Activated naive CD4-positive, alpha-beta T cell (primary cell): ENCODE measurements around the gene LDLR.
A peak's percentile ranks its signal among the peaks of the same experiment; 100 is the strongest.

ENCODE experiments used
- DNase-seq, 4 experiments: peaks; one replicate each; lab custom pipeline; 2025; lab: John Stamatoyannopoulos, UW

LDLR gene

DNA sequence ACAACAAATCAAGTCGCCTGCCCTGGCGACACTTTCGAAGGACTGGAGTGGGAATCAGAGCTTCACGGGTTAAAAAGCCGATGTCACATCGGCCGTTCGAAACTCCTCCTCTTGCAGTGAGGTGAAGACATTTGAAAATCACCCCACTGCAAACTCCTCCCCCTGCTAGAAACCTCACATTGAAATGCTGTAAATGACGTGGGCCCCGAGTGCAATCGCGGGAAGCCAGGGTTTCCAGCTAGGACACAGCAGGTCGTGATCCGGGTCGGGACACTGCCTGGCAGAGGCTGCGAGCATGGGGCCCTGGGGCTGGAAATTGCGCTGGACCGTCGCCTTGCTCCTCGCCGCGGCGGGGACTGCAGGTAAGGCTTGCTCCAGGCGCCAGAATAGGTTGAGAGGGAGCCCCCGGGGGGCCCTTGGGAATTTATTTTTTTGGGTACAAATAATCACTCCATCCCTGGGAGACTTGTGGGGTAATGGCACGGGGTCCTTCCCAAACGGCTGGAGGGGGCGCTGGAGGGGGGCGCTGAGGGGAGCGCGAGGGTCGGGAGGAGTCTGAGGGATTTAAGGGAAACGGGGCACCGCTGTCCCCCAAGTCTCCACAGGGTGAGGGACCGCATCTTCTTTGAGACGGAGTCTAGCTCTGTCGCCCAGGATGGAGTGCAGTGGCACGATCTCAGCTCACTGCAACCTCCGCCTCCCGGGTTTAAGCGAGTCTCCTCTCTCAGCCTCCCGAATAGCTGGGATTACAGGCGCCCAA, at the start of gene LDLR:
TSS of gene LDLR (plus strand) at position 210 of the 760 bp plus-strand sequence. CDS start at position 296, 86 bp downstream.
- DNase-seq = peak; percentile 23 to 62 (median 38)

DNA sequence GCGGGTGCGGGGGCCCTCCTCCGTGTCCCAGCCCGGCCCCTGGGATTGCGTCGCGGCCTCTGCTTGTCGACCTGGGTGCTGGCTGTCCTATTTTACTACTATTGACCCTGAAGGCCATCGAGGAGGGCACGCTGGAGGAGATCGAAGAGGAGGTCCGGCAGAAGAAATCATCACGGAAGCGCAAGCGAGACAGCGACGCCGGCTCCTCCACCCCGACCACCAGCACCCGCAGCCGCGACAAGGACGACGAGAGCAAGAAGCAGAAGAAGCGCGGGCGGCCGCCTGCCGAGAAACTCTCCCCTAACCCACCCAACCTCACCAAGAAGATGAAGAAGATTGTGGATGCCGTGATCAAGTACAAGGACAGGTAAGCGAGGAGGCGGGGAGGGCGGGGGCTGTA, 48.1 kb upstream of the LDLR start:
- no peak for DNase-seq

DNA sequence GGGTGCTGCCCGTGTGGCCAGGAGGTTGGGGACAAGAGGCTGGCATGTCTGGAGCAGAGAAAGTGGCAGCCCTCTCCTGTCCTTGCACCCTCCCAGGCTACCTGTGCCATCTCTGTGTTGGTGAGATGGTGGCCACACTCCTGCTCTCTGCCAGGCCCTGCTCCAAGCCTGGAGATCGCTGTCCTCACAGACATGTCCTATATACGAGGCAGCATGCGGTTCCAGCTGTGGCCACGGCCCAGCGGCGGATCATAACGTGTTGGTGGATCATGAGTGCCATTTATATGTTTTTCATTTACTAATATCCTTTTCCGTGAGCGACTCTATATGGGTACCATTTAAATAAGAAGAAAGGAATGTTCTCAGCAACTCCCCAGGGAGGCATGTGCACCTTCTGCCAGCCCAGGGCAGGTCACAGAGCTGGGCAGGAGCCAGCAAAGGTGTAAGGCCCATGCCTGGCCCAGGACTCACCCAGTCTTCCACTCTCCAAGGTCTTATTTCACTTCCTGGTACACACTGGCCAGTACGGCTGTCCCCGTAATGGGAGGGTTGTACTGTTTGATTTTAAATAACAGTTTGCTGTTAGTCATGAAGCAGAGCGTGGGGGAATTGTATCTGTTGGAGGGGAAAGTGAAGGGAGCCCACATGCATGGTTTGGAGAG, 47.2 kb upstream of the LDLR start:
- no peak for DNase-seq

DNA sequence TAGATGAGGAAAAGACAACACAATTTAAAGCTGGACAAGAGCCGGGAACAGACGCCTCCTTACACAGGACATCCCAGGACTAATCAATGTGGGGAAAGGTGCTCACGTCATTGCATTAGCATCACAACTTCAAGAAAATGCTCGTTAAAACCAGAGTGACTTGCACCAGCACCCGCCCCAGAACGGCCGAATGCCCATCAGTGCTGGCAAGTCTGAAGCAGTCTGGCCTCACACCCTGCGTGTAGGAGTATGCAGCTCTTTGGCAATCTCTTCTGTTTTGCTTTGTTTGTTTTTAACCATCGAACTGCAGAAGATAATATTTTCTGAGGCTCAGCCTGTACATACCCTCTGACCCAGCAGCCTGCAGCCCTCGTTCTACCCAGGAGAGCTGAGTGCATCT, 44.8 kb upstream of the LDLR start:
- DNase-seq = no peak

DNA sequence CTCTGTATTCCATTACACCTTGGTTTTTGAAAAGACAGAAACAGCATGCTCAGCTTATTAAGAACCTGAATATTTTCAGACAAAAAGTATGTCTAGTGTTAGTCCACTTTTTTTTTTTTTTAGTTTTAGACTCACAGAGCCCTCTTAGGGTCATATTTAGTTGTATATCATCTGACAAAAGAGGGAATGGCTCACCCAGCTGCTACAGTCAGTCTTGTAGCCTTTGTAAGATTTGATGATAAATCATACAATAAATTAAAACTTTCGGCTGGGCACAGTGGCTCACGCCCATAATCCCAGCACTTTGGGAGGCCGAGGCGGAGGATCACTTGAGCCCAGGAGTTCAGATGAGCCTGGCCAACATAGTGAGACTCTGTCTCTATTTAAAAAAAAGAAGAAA, 43.7 kb upstream of the LDLR start:
- DNase-seq = no peak

DNA sequence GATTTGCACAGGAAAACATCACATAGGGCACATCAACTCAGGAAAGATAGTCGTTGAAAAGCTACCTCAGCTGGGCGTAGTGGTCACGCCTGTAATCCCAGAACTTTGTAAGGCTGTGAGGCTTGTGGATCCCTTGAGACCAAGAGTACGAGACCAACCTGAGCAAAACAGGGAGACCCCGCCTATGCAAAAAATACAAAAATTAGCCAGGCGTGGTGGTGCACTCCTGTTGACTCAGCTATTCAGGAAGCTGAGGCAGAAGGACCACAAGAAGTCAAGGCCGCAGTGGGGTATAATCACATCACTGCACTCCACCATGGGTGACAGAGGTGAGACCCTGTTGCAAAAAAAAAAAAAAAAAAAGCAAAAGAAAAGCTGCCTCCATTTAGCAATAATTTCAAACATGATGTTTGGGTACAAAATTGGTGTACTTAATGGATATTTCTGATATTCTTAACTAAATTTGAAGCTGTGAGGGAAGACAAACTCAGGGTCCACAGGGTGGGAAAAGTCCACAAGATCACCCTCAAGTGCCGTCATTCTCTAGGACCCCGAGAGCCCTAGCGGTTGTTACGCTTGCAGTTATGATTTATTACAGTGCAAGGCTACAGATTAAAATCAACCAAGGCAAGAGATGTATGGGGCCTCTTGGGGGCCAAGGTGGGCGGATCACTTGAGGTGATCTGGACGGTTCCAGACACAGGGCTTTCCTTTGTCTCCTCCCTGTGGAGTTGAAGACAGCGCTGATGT, 42.5 kb upstream of the LDLR start:
- DNase-seq = no peak

DNA sequence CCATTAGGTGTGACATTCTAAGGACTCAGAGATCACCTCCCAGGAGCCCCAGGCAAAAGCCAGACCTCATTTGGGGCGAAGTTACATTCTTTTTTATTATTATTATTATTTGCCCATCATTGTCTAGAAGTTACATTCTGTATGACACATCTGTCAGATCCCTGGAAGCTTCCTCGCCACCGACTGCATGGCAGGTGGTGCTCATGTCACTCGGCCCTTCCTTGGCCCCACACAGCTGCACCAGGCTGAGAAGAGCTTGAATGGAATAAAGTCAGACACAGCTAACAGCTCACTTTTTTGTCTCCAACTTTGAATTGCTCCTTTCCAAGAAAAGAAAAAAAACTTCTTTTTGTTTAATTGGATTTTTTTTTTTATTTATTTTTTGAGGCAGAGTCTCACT, 41.4 kb upstream of the LDLR start:
- DNase-seq = no peak

DNA sequence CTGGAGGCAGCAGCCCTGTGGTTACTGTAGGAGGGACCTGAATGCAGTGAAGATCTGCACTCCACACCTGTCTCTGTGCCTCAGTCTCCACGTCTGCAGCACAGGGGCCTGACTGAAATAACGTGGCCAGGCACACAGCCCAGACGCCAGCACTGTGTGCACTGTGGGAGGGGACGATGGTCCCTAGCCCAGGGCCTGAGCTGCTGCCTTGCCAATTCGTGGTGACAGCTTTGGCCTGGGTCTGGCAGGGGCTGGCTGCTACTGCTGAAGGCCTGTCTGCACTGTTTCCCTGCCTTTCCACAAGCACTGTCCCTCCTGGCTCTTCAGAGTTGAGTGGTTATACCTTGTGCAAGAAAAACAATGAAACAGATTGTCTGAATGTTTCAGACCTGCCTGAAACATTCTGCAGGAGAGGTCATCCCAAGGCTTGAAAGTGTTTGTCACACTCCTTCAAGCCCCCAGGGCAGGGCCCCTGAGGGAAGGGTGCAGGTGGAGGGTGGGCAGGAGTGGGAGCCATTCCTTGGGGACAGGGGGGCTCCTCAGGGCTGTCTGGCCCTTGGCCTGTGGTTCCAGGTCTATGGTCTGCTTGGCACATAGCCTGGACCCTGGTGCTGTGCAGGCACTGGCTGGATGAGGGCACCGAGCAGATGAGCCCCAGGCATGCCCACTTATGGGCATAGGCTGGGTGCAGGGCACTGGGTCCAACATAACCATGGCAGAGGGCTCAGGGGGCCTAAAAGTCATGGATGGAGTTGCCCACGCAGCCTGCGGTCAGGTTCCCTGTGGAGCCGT, 38.7 kb upstream of the LDLR start:
- DNase-seq = no peak

DNA sequence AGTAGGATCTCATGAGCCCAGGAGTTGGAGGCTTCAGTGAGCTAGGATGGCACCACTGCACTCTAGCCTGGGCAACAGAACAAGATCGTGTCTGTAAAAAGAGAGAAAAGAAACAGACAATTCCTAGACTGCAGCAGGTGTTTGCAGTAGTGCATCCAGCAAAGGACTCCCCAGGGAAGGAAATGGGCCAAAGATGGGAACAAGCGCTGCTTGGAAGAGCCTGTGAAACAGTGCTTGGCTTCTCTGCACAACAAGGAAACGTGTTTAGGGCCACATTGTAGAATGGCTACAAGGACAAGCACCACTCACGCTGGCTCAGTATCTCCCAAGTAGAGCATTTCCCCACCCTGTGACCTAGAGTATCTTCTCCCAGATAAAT, 35.5 kb upstream of the LDLR start:
- no peak for DNase-seq

DNA sequence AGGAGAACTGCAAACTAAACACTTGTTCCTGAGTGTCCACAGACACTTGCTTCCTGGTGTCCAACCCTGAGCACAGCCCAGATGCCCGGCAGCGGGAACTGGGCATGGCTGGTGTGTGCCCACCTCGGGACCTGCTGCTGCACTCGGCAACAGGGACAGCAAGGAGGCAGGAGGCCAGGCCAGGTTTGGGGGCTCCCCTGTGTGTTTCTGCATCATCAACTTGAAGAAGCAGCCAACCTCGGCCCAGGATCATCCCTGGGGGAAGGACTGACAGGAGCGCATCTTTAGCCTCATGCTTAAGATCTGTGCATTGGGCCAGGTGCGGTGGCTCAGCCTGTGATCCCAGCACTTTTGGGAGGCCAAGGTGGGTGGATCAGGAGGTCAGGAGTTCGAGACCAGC, 35.1 kb upstream of the LDLR start:
- DNase-seq = no peak

DNA sequence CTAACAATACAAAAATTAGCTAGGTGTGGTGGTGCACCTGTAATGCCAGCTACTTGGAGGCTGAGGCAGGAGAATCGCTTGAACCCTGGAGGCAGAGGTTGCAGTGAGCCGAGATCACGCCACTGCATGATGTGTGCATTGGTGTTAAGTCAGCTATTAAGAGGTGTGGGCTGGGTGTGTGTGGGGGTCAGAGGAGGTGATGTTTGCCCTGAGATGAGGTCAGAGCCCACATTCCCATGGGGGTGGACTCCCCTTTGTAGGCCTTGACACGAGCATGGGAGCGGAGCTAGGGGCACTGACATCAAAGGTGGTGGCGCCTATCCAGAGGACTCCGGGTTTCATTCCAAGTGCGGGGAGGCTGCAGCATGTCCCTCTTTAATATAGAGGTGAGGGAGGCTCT, 34.6 kb upstream of the LDLR start:
- no peak for DNase-seq

DNA sequence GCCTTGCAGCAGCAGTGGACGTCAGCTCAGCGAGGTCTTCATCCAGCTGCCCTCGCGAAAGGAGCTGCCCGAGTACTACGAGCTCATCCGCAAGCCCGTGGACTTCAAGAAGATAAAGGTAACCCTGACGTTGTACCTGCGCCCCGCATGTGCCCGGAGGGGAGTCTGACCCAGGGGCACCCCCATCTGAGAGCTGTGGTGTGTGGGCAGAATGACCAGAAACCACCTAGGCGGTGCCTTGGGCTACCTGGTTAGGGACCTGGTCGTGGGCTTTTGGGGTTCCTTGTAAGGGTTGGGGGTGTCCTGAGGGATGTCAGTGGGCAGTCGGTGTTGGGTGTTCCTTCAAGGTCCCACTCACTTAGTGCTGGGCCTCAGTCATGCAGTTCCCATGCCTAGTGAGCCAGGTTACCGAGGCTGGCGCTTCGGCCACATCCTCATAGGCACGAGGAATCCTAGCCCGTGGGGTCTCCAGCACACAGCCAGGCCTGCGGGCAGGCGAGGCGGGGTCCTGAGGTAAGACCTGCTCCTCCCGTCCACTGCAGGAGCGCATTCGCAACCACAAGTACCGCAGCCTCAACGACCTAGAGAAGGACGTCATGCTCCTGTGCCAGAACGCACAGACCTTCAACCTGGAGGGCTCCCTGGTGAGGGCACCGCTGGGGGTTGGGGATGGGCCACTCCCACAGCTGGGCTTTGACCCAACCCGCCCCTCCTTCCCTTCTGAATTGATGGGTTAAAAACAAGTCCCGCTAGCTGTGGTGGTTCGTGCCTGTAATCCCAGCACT, 30.8 kb upstream of the LDLR start:
- no peak for DNase-seq

DNA sequence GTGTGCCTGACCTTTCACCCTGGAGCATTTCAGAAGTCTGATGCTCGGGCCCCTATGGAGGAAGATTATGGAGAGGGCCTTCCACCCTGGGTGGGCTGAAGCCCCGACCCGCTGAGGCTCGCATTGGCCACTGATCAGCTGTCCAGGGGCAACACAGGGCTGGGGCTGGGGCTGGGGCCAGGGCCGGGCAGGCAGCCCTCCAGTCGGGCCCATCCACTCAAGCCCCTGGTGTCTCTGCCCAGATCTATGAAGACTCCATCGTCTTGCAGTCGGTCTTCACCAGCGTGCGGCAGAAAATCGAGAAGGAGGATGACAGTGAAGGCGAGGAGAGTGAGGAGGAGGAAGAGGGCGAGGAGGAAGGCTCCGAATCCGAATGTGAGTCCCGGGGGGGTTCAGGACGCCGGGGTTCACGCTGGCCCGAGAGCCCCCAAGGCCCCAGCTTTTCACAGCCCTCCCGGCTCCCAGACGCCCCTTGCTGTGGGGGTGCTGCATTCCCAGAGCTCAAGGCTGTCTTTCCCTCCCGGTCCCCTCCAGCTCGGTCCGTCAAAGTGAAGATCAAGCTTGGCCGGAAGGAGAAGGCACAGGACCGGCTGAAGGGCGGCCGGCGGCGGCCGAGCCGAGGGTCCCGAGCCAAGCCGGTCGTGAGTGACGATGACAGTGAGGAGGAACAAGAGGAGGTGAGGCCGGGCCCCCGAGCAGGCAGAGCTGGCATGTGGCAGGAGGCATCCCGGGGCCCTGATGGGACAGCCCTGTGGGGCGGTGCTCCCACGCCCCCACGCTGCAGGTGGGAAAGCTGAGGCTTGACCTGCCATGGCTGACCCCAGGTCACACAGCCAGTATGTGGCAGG, 29.5 kb upstream of the LDLR start:
- DNase-seq = no peak

DNA sequence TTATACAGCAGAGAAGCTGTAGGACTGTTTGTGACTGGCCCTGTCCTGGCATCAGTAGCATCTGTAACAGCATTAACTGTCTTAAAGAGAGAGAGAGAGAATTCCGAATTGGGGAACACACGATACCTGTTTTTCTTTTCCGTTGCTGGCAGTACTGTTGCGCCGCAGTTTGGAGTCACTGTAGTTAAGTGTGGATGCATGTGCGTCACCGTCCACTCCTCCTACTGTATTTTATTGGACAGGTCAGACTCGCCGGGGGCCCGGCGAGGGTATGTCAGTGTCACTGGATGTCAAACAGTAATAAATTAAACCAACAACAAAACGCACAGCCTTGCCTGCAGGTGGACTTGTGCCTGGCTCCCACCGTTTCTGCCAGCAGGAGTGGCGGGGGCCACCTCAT, 27.3 kb upstream of the LDLR start:
- no peak for DNase-seq

DNA sequence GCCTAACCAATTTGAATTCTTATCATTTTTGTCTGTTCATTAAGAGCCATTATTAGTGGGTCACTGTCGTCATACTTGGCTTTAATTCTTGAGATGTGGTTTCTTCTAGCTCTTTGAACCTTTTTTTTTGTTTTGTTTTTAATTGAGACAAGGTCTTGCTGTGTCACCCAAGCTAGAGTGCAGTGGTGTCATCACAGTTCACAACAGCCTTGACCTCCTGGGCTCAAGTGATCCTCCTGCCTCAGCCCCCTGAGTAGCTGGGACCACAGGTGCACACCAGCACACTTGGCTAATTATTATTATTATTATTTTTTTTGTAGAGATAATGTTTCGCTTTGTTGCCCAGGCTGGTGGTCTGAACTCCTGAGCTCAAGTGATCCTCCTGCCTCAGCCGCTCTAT, 25.8 kb upstream of the LDLR start:
- no peak for DNase-seq

DNA sequence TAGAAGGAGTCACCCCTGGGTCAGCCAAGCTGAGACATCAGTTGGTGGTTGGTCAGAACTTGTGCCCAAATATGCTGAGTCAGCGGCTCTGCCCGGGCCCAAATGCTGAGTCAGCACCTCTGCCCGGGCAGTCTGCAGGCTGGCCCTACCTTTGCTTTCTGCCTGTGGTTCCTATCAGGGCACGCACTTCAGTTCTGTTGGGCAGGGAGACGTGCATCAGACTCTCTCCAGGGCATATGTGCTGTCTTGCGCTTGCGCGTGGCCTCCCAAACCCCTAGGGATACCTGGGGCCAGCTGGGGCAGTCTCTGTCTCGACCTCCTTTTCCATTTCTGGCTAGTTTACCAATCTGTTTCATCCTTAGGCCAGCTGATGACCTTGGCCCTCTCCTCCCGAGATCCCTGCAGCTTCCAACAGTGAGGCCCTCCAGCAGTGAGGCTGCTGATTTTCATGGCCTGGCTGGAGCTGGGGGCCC, 24.4 kb upstream of the LDLR start:
- no peak for DNase-seq

DNA sequence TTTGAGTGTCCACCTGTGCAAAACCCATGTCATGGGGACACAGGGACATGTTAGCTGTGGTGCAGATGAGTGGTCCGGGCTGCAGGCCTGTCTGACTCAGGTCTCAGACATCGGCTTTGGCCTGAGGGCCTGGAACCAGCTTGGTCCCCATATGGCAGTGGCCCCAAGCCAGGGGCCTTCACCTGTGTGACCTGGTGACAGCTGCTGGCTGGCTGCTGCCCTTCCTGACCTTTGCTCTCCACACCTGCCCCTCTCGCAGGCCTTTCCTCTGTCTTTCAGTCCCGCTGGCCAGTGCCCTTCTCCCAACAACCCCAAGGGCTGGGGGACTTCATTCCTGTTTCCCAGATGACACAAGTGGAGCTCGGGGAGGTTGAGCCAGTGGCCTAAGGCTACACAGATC, 22.9 kb upstream of the LDLR start:
- no peak for DNase-seq

DNA sequence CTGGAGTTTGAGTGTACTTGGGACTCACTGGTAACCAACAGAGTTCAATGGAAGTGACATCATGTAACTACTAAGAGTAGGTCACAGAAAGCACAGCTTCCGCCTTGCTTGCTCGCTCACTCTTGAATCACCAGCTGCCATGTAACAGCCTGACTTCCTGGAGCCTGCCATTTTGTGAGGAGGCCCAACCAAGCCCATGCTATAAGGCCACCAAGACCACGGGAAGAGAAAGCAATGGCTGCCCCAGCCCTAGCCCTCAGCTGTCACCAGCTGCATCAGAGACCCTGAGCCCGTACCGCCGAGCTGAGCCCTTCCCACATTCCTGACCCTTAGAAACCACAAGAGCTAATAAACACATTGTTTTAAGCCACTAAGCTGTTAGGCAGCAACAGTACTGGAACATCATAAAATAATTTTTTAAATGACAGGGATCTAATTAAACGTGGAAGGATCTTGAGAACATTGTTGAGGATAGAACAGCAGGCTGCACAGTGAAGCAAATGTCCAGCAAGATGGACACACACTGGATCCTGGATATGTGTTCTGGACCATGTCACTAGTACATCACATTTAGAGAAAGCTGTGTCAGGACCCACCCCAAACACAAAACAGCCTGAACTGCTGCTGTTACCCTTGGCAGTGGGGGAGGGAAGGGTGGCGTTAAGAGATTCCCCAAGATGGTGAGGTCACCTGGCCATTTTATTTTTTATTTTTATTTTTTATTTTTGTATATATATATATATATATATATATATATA, 21.7 kb upstream of the LDLR start:
- DNase-seq = no peak

DNA sequence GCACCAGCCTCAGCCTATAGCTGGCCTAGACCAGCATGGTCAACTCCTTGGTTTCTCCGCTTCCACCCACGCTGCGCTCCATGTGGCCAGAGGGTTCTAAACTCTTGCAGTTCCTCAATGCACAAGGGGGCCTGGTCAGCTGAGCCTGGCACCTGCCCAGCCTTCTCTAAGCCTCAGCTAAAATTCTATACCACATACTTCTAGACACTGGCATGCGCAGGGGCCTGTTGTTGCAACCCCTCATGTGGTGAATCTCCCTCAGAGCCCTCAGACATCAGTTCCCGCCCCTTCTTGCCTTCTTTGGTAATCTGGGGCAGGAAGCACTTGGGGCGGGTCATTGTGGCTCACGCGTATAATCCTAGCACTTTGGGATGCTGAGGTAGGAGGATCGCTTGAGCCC, 19.7 kb upstream of the LDLR start:
- no peak for DNase-seq

DNA sequence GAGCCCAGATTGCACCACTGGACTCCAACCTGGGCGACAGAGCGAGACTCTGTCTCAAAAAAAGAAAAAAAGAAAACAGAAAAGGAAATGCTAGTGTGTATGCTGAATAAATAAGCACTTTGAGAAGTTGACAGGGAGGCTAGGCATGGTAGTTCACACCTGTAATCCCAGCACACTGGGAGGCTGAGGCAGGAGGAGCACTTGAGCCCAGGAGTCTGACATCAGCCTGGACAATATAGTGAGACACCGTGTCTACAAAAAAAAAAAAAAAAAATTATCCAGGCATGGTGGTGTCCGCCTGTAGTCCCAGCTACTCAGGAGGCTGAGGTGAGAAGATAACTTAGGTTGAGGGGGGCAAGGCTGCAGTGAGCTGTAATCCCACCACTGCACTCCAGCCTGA, 19.1 kb upstream of the LDLR start:
- no peak for DNase-seq
